GM11168 (cell line): ENCODE measurements around the gene WDFY3.

ENCODE experiments used
- in situ Hi-C: fragments of 300-500 bp; cut with MboI; formaldehyde crosslinking; loops from one replicate; pipeline ENCODE4 v1.12.0; 2022; ENCODE audit warnings: low sequenced_read_pairs; ENCODE audit not compliant: unreplicated experiment

Gene WDFY3

GRCh38 chr4:84966382-84967242 is at the start of gene WDFY3:
TSS of gene WDFY3 (minus strand) at chr4:84966690. CDS start at chr4:84860591, 106,099 bp downstream.
- in situ Hi-C loops = no loop called here

- in situ Hi-C loops = no loop called here
Observed at GRCh38 chr4:85005865-85006377, 39.4 kb upstream of the WDFY3 start.

GRCh38 chr4:85000343-85000742 is 33.9 kb upstream of the WDFY3 start:
- in situ Hi-C loops = no loop called here

- in situ Hi-C loops = no loop called here
Observed at GRCh38 chr4:84995386-84995785, 28.9 kb upstream of the WDFY3 start.

- in situ Hi-C loops = no loop called here
Observed at GRCh38 chr4:84994280-84994679, 27.8 kb upstream of the WDFY3 start.

GRCh38 chr4:84985952-84986351 is 19.5 kb upstream of the WDFY3 start:
- in situ Hi-C loops = no loop called here

- in situ Hi-C loops = no loop called here
Observed at GRCh38 chr4:84977396-84977795, 10.9 kb upstream of the WDFY3 start.

- in situ Hi-C loops = no loop called here
Observed at GRCh38 chr4:84973856-84974255, 7.4 kb upstream of the WDFY3 start.

- in situ Hi-C loops = no loop called here
Observed at GRCh38 chr4:84971319-84971932, 4.9 kb upstream of the WDFY3 start.

- in situ Hi-C loops = no loop called here
Observed at GRCh38 chr4:84968925-84969324, 2.4 kb upstream of the WDFY3 start.

GRCh38 chr4:84967243-84967690 is 777 bp upstream of the WDFY3 start:
- in situ Hi-C loops = no loop called here

- in situ Hi-C loops = no loop called here
Observed at GRCh38 chr4:84965553-84966381, 723 bp downstream of the WDFY3 start.

GRCh38 chr4:84964995-84965552 is 1.4 kb downstream of the WDFY3 start:
- in situ Hi-C loops = no loop called here

- in situ Hi-C loops = no loop called here
Observed at GRCh38 chr4:84962102-84962501, 4.4 kb downstream of the WDFY3 start.

- in situ Hi-C loops = no loop called here
Observed at GRCh38 chr4:84958434-84958833, 8.1 kb downstream of the WDFY3 start.

GRCh38 chr4:84957514-84958420 is 8.7 kb downstream of the WDFY3 start:
- in situ Hi-C loops = no loop called here

GRCh38 chr4:84956014-84956413 is 10.5 kb downstream of the WDFY3 start:
- in situ Hi-C loops = no loop called here

GRCh38 chr4:84954982-84955567 is 11.4 kb downstream of the WDFY3 start:
- in situ Hi-C loops = no loop called here

GRCh38 chr4:84952776-84953175 is 13.7 kb downstream of the WDFY3 start:
- in situ Hi-C loops = no loop called here
